ENCODE results near the gene SPAG16.
"Not testable (repeated sequence)": the region's sequence is repeated elsewhere in the genome, so short reads cannot be mapped to it uniquely, and the experiment has no call there.

SPAG16 gene

DNA sequence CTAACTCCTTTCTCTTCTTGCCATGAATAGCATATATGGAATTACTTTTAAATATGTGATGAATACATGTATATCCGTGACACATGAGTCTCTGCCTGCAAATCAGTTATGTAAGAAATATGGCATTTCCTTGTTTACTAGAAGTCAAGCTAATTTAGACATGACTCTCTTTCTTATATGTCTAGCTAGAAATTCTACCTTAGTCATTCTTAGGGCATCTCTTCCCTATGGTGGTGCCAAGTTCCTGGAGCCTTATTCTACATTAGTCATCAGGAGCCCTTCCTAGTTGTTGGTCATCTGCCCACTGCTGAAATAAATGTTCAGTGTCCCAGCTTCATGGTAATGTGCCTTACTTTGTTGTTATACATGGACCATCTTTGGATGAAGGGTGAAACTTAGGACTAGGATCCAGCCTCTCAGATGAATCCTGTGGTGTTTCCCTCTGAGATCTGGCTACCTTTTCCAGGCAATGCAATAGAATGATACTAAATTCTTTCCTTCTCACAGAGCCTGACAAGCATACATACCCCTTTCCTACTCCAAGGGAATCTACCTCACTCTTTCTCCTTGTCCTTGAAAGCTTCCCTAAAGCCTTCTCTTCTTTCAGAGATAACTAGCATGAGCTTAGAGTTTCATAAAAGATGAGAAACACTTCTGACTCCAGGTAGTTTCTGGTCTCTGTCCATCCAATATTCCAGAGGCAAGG, 711.3 kb downstream of the SPAG16 start:
- DNase-seq (ENCODE audit: low read depth, low spot score), result no peak
- Histone ChIP-seq H3K9me3 (ENCODE audit: low read depth, low read length) (no peaks in the 10 kb centered on the region), H3K4me3 (no peak overlapping the region), H3K36me3 (ENCODE audit: insufficient read depth, low read length) (no peaks in the 10 kb centered on the region), H3K9ac (ENCODE audit: insufficient read length) (no peak overlapping the region), H3K27ac (no peak overlapping the region)
- no peak for TF ChIP-seq FOXP2 (optimal IDR thresholded peaks at IDR 0.05; ENCODE audit: control extremely low read depth, extremely low read length, insufficient read depth)

DNA sequence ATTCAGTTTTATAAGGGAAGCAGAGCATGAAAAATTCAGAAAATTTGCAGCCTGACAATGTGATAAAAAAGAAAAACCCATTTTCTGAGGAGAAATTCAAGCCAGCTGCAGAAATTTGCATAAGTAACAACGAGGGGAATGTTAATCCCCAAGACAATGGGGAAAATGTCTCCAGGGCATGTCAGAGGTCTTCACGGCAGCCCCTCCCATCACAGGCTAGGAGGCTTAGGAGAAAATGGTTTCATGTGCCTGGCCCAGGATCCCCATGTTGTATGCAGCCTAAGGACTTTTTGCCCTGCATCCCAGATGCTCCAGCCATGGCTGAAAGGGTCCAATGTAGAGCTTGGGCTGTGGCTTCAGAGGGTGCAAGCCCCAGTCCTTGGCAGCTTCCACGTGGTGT, 714.7 kb downstream of the SPAG16 start:
- H3K9ac ChIP-seq (ENCODE audit: insufficient read length); H3K9me3 ChIP-seq (ENCODE audit: low read depth, low read length); H3K4me3 ChIP-seq; H3K36me3 ChIP-seq (ENCODE audit: insufficient read depth, low read length); DNase-seq (ENCODE audit: low read depth, low spot score); H3K27ac ChIP-seq: not testable (repeated sequence)

DNA sequence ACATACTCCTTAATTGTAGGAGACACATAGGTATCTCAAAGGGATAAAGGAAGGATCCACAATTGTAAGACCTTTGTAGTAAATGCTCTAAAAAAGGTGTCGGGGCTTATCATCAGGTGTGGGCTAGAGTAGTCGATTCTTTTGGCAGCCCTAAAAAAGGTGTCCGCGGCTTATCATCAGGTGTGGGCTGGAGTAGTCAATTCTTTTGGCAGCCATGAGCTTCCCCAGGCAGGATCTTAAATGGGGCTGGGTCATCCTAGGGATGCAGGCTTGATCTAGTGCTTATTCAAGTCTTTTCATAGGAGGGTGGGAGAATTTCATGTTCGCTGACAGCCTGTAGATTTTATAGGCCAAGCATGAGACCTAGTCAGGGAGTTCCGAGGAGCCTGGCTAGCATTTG, 720.2 kb downstream of the SPAG16 start:
- no peak overlapping the region for H3K27ac ChIP-seq
- TF ChIP-seq POLR2AphosphoS5 (IDR thresholded peaks at IDR 0.05; ENCODE audit: borderline replicate concordance, low read depth, low read length) (no peak), EZH2 (IDR thresholded peaks at IDR 0.05) (no peak), FOXP2 (optimal IDR thresholded peaks at IDR 0.05; ENCODE audit: control extremely low read depth, extremely low read length, insufficient read depth) (no peak)
- DNase-seq (ENCODE audit: low read depth, low spot score), result no peak
- H3K9ac ChIP-seq (ENCODE audit: insufficient read length), result no peak overlapping the region
- no peaks in the 10 kb centered on the region for H3K36me3 ChIP-seq (ENCODE audit: insufficient read depth, low read length)
- H3K4me3 ChIP-seq, result no peak overlapping the region
- H3K9me3 ChIP-seq (ENCODE audit: low read depth, low read length), result no peaks in the 10 kb centered on the region

DNA sequence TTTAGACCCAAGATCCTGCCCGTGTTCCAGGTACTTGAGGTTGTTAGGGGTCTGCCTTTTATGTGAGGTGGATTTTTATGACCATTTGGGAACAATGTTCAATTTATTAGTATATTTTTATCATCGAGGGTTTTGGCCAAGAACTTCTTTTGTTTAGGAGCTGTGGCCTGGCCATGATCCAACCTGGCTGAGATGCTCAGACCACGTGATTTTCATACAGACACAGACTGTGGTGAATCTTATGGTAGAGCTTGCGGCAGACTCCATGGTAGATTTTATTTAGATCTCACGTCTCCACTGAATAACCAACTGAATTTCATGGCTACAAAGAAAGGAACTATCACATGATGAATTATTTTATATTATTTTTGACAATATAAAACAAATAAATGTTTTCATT, 721.1 kb downstream of the SPAG16 start:
- no peak overlapping the region for H3K4me3 ChIP-seq
- TF ChIP-seq FOXP2 (optimal IDR thresholded peaks at IDR 0.05; ENCODE audit: control extremely low read depth, extremely low read length, insufficient read depth) (no peak), POLR2AphosphoS5 (IDR thresholded peaks at IDR 0.05; ENCODE audit: borderline replicate concordance, low read depth, low read length) (no peak), EZH2 (IDR thresholded peaks at IDR 0.05) (no peak)
- H3K9me3 ChIP-seq (ENCODE audit: low read depth, low read length), result no peaks in the 10 kb centered on the region
- no peak overlapping the region for H3K9ac ChIP-seq (ENCODE audit: insufficient read length)
- no peak for DNase-seq (ENCODE audit: low read depth, low spot score)
- no peak overlapping the region for H3K27ac ChIP-seq
- no peaks in the 10 kb centered on the region for H3K36me3 ChIP-seq (ENCODE audit: insufficient read depth, low read length)

DNA sequence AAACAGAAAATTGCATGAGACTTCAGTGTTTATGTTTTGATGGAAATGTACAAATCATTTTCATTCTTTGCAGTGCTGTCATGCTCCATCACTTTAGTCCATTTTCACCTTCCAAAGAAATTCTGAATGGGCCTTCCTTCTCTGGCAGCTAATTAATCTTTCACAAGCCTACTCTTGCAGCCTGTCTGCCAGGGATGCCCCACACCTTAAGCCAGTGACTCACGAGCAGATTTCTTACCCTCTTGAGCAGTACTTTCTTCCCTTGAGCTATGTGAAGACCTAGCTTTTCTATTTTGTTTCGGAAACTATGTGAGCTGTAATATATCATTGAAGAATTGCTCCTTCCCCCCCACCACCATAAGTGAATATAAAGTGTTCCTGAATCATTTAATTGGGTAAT, 722.3 kb downstream of the SPAG16 start:
- Histone ChIP-seq H3K4me3 (no peak overlapping the region), H3K27ac (no peak overlapping the region), H3K9ac (ENCODE audit: insufficient read length) (no peak overlapping the region), H3K36me3 (ENCODE audit: insufficient read depth, low read length) (no peaks in the 10 kb centered on the region), H3K9me3 (ENCODE audit: low read depth, low read length) (no peaks in the 10 kb centered on the region)
- no peak for TF ChIP-seq POLR2AphosphoS5 (IDR thresholded peaks at IDR 0.05; ENCODE audit: borderline replicate concordance, low read depth, low read length)
- TF ChIP-seq FOXP2 (optimal IDR thresholded peaks at IDR 0.05; ENCODE audit: control extremely low read depth, extremely low read length, insufficient read depth), result no peak
- TF ChIP-seq EZH2 (IDR thresholded peaks at IDR 0.05), result no peak
- no peak for DNase-seq (ENCODE audit: low read depth, low spot score)

DNA sequence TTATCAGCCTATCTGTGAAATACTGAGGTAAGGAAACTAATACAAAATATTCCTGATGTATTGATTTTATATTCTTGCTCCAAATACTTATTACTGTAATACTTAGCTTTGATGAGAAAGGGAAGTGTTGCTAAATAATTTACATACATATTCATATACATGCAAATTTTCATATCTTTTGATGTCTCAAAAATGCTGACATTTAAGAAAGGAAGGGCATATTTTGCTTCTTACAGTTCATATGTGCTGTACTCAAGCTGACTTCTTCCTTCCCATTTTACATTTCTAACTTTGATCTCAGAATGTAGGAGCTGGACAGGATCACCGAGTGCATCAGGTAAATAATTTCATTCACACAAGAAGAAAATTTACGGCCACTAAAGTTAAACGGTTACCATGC, 727.4 kb downstream of the SPAG16 start:
- H3K4me3 ChIP-seq, result no peak overlapping the region
- H3K9ac ChIP-seq (ENCODE audit: insufficient read length), result no peak overlapping the region
- no peak for TF ChIP-seq EZH2 (IDR thresholded peaks at IDR 0.05)
- no peak for TF ChIP-seq FOXP2 (optimal IDR thresholded peaks at IDR 0.05; ENCODE audit: control extremely low read depth, extremely low read length, insufficient read depth)
- no peak for TF ChIP-seq POLR2AphosphoS5 (IDR thresholded peaks at IDR 0.05; ENCODE audit: borderline replicate concordance, low read depth, low read length)
- DNase-seq (ENCODE audit: low read depth, low spot score), result no peak
- H3K36me3 ChIP-seq (ENCODE audit: insufficient read depth, low read length), result no peaks in the 10 kb centered on the region
- H3K9me3 ChIP-seq (ENCODE audit: low read depth, low read length), result no peaks in the 10 kb centered on the region
- H3K27ac ChIP-seq, result no peak overlapping the region

DNA sequence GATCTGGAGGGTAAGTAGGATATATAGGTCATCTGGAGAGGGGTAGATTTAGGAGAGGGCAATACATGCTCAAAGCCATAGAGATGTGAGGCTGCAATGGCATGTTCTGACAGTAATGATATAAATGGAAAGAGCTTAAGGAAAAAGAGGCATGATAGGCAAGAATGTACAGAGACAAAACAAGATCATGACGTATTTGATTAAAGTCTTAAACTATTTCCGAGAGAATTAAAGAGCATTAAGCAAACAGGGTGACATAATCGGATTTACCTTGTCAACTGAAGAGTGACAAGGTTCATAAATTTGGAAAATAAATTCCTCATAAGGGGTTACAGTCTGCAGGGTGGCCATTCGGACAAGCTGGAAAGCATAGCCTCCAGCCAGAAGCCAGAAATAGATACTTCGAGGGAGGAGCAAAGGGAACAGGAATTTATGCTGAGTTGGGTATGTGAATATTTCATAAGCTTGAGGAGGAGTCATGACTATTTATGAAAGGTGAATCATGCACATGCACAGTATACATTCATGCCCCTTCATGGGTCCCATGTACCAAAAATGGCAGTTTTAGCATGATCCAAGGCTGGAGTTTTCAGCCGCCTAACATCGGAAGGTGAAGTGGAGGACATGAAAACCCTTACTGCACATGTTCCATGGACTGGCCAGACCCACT, 730.4 kb downstream of the SPAG16 start:
- no peak overlapping the region for H3K27ac ChIP-seq
- TF ChIP-seq POLR2AphosphoS5 (IDR thresholded peaks at IDR 0.05; ENCODE audit: borderline replicate concordance, low read depth, low read length) (no peak), FOXP2 (optimal IDR thresholded peaks at IDR 0.05; ENCODE audit: control extremely low read depth, extremely low read length, insufficient read depth) (no peak)
- no peaks in the 10 kb centered on the region for H3K36me3 ChIP-seq (ENCODE audit: insufficient read depth, low read length)
- H3K9me3 ChIP-seq (ENCODE audit: low read depth, low read length), result no peaks in the 10 kb centered on the region
- no peak overlapping the region for H3K9ac ChIP-seq (ENCODE audit: insufficient read length)
- no peak overlapping the region for H3K4me3 ChIP-seq
- DNase-seq (ENCODE audit: low read depth, low spot score), result no peak

DNA sequence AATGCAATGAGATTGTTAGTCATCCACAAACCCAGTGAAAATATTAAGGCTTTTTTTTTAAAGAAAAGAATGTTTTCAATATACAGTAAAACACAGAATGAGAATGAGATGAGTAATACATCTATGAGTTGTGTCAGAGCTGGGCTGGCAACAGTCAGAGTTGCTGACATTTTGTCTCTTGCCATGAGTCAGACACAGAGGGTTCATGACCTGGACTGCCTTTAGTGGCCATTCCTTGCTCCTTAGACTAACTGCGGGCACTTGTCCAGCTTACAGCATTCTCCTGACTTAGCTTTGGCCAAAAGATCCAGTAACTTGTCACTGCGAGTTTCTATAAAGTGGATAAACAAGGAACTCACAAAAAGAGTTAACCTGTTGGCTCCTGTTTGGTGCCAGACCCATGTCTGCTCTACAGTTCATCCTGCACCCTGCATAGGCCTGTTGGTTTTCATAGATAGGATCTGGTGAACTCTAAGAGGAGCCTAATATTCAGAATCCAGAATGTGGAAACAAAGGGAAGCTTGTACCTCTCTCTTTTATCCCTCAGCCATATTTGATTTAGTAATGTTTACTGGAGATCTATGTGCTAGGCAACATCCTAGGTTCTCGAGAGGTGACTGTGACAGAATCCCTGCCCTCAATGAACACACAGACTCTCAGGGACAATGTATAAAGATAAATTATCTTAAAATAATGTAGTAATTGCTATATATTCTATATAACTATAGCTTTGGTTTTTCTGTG, 735.1 kb downstream of the SPAG16 start:
- TF ChIP-seq EZH2 (IDR thresholded peaks at IDR 0.05) (no peak), POLR2AphosphoS5 (IDR thresholded peaks at IDR 0.05; ENCODE audit: borderline replicate concordance, low read depth, low read length) (no peak), FOXP2 (optimal IDR thresholded peaks at IDR 0.05; ENCODE audit: control extremely low read depth, extremely low read length, insufficient read depth) (no peak)
- Histone ChIP-seq H3K4me3 (no peak overlapping the region), H3K27ac (no peak overlapping the region), H3K9ac (ENCODE audit: insufficient read length) (no peak overlapping the region), H3K36me3 (ENCODE audit: insufficient read depth, low read length) (no peaks in the 10 kb centered on the region), H3K9me3 (ENCODE audit: low read depth, low read length) (no peaks in the 10 kb centered on the region)
- no peak for DNase-seq (ENCODE audit: low read depth, low spot score)
